ENCODE results near the gene TRAF3IP3. TPM values are rescaled to one million over a fixed set of nuclear protein-coding genes. Genes with fewer than 3 reads are reported as not detected.

TRAF3IP3 gene
- total RNA-seq, 3 donors from 2014 or later, result 4.7 to 7.7 (median 6.4) TPM

- H3K36me3 ChIP-seq (ENCODE audit: low read depth), result no peaks in the 10 kb centered on the region
- intact Hi-C loops (cut with DNase I, micrococcal nuclease), result no loop called here
- no peaks in the 10 kb centered on the region for H3K9me3 ChIP-seq
- no peak for TF ChIP-seq CTCF (IDR thresholded peaks at IDR 0.05)
- DNase-seq, result no peak
- H3K4me1 ChIP-seq (ENCODE audit: low read depth), result no peaks in the 10 kb centered on the region
- ATAC-seq, result no peak
- no peak overlapping the region for H3K4me3 ChIP-seq
These were observed 9.2 kb upstream of the TRAF3IP3 start for GRCh38 chr1:209746451-209747165.

- Histone ChIP-seq H3K36me3 (ENCODE audit: low read depth) (no peaks in the 10 kb centered on the region), H3K4me1 (ENCODE audit: low read depth) (no peaks in the 10 kb centered on the region), H3K9me3 (no peaks in the 10 kb centered on the region), H3K4me3 (no peak overlapping the region)
- peak; percentile 83 for TF ChIP-seq CTCF (IDR thresholded peaks at IDR 0.05)
- intact Hi-C loops (cut with DNase I, micrococcal nuclease), result no loop called here
- DNase-seq (peak; percentile 95 to 97 (median 96)), ATAC-seq (peak; percentile 99)
These were observed 8.1 kb upstream of the TRAF3IP3 start for GRCh38 chr1:209747580-209748262.

GRCh38 chr1:209748620-209749019, 7.2 kb upstream of the TRAF3IP3 start:
- no peak for TF ChIP-seq CTCF (IDR thresholded peaks at IDR 0.05)
- H3K4me1 ChIP-seq (ENCODE audit: low read depth), result no peaks in the 10 kb centered on the region
- no peak for DNase-seq
- no peak overlapping the region for H3K4me3 ChIP-seq
- no peaks in the 10 kb centered on the region for H3K9me3 ChIP-seq
- no peak for ATAC-seq
- no peaks in the 10 kb centered on the region for H3K36me3 ChIP-seq (ENCODE audit: low read depth)
- intact Hi-C loops (cut with DNase I, micrococcal nuclease), result no loop called here

DNA sequence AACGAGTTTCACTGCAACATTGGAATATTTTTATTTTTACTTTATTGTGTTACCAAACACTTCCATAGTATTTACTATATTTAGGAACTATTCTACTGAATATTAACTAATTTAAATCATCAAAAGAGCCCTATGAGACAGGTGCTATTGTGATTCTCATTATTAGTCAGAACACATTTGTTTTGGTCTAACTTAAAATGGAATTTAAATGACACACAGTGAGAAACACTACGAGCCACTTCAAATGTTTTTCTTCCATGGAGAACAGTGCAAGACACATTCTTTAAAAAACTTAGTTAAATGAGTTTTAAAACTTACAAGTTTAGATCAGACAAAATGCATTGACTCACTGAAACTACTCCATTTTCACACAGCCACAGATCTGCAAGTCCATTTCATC, 6.6 kb upstream of the TRAF3IP3 start:
- H3K4me1 ChIP-seq (ENCODE audit: low read depth), result no peaks in the 10 kb centered on the region
- DNase-seq, result no peak
- H3K9me3 ChIP-seq, result no peaks in the 10 kb centered on the region
- H3K36me3 ChIP-seq (ENCODE audit: low read depth), result no peaks in the 10 kb centered on the region
- no peak for ATAC-seq
- H3K4me3 ChIP-seq, result no peak overlapping the region
- no peak for TF ChIP-seq CTCF (IDR thresholded peaks at IDR 0.05)
- intact Hi-C loops (cut with DNase I, micrococcal nuclease), result no loop called here

- Histone ChIP-seq H3K9me3 (no peaks in the 10 kb centered on the region), H3K36me3 (ENCODE audit: low read depth) (no peaks in the 10 kb centered on the region), H3K4me1 (ENCODE audit: low read depth) (no peaks in the 10 kb centered on the region), H3K4me3 (no peak overlapping the region)
- DNase-seq, result no peak
- intact Hi-C loops (cut with DNase I, micrococcal nuclease), result no loop called here
- TF ChIP-seq CTCF (IDR thresholded peaks at IDR 0.05), result no peak
- ATAC-seq, result no peak
These were observed 6.1 kb upstream of the TRAF3IP3 start for GRCh38 chr1:209749670-209750323.

Data from mucosa of descending colon (tissue), 3 donors.